Esophagus squamous epithelium (tissue), 4 donors: ENCODE data around the gene RNF111.

Experiments used
- POLR2A ChIP-seq, 4 donors: fragments of 450-650 bp; IDR thresholded peaks; one replicate each; pipeline ENCODE4 v1.6.1; 2017; ENCODE audit warnings: antibody characterized with exemption in 4 of 4, mild to moderate bottlenecking in 4 of 4, moderate library complexity in 3 of 4
- TF ChIP-seq, protein P1 (sequence below), 6 experiments: fragments of 450-650 bp in 4 of 6; fragments of 200-600 bp in 2 of 6; sonication (generic) in 2 of 6; IDR thresholded peaks; one replicate each; pipeline ENCODE4 v1.5.1; 2016 to 2019; ENCODE audit warnings: antibody characterized with exemption in 6 of 6, mild to moderate bottlenecking in 4 of 6, moderate library complexity in 4 of 6

DNA sequence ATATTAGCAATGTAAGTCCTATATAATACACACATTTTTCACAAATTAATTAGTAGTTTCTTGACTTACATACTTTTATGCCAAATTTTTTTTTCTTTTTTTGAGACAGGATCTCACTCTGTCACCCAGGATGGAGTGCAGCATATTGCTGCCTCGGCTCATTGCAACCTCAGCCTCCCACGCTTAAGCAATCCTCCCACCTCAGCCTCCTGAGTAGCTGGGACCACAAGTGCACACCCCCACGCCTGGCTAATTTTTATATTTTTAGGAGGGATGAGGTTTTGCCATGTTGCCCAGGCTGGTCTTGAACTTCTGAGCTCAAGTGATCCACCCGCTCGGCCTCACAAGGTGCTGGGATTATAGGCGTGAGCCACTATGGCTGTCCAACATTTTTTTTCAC lies 54.6 kb downstream of the RNF111 start:
- TF ChIP-seq, protein P1, sequence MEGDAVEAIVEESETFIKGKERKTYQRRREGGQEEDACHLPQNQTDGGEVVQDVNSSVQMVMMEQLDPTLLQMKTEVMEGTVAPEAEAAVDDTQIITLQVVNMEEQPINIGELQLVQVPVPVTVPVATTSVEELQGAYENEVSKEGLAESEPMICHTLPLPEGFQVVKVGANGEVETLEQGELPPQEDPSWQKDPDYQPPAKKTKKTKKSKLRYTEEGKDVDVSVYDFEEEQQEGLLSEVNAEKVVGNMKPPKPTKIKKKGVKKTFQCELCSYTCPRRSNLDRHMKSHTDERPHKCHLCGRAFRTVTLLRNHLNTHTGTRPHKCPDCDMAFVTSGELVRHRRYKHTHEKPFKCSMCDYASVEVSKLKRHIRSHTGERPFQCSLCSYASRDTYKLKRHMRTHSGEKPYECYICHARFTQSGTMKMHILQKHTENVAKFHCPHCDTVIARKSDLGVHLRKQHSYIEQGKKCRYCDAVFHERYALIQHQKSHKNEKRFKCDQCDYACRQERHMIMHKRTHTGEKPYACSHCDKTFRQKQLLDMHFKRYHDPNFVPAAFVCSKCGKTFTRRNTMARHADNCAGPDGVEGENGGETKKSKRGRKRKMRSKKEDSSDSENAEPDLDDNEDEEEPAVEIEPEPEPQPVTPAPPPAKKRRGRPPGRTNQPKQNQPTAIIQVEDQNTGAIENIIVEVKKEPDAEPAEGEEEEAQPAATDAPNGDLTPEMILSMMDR (IDR thresholded peaks at IDR 0.05) = no peak
- no peak for TF ChIP-seq POLR2A (IDR thresholded peaks at IDR 0.05)
